ENCODE results near the gene SPNS3.

DNA sequence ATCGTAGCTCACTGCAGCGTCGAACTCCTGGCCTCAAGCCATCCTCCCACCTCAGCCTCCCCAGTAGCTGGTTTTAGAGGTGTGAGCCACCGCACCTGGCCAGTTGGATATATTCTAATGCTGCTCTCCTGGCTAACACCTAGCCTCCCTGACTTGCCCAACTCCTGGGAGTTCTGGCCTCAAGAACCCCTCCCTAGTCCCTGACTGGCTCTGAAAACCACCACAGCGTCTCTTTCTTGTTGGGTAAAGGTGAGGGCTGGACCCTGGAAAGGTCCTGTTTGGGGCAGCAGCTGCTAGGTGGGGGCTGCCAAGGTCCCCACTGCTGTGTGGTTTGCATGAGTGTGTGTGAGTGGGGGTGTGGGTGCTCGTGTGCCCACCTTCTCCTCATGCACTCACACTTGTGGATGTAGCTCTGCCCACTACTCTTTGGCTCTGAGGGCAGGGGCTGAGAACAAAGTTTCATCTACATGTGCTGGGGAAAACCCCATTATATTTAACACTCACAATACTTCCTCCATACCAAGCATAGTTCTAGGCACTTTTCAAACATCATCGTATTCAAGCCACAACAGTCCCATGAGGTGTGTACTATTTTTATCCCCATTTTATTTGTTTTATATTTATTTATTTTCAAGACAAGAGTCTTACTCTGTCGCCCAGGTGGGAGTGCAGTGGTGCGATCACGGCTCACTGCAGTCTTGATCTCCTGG is 7.1 kb upstream of the SPNS3 start:
- TF ChIP-seq, protein P1, sequence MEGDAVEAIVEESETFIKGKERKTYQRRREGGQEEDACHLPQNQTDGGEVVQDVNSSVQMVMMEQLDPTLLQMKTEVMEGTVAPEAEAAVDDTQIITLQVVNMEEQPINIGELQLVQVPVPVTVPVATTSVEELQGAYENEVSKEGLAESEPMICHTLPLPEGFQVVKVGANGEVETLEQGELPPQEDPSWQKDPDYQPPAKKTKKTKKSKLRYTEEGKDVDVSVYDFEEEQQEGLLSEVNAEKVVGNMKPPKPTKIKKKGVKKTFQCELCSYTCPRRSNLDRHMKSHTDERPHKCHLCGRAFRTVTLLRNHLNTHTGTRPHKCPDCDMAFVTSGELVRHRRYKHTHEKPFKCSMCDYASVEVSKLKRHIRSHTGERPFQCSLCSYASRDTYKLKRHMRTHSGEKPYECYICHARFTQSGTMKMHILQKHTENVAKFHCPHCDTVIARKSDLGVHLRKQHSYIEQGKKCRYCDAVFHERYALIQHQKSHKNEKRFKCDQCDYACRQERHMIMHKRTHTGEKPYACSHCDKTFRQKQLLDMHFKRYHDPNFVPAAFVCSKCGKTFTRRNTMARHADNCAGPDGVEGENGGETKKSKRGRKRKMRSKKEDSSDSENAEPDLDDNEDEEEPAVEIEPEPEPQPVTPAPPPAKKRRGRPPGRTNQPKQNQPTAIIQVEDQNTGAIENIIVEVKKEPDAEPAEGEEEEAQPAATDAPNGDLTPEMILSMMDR (conservative IDR thresholded peaks at IDR 0.05; ENCODE audit: low read depth, low read length), result no peak
- no peak for TF ChIP-seq POLR2A (IDR thresholded peaks at IDR 0.05; ENCODE audit: low read depth, low read length)
- TF ChIP-seq RAD21 (IDR thresholded peaks at IDR 0.05; ENCODE audit: low read length), result no peak
- no peak for TF ChIP-seq CEBPB (IDR thresholded peaks at IDR 0.05; ENCODE audit: low read depth, low read length)
- TF ChIP-seq NFE2L2 (IDR thresholded peaks at IDR 0.05; ENCODE audit: low read depth, low read length), result no peak
- no peak for TF ChIP-seq RFX5 (IDR thresholded peaks at IDR 0.05; ENCODE audit: low read depth, low read length)
- no peak for TF ChIP-seq BHLHE40 (IDR thresholded peaks at IDR 0.05; ENCODE audit: low read depth, low read length)
- TF ChIP-seq MXI1 (IDR thresholded peaks at IDR 0.05; ENCODE audit: borderline replicate concordance, low read depth, low read length), result no peak
- TF ChIP-seq FOS (IDR thresholded peaks at IDR 0.05; ENCODE audit: low read depth, low read length), result no peak
- TF ChIP-seq MAZ (IDR thresholded peaks at IDR 0.05; ENCODE audit: borderline replicate concordance, low read depth, low read length), result no peak
- no peak for TF ChIP-seq SMC3 (IDR thresholded peaks at IDR 0.05; ENCODE audit: low read depth, low read length)
- TF ChIP-seq, protein P2, sequence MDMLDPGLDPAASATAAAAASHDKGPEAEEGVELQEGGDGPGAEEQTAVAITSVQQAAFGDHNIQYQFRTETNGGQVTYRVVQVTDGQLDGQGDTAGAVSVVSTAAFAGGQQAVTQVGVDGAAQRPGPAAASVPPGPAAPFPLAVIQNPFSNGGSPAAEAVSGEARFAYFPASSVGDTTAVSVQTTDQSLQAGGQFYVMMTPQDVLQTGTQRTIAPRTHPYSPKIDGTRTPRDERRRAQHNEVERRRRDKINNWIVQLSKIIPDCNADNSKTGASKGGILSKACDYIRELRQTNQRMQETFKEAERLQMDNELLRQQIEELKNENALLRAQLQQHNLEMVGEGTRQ (IDR thresholded peaks at IDR 0.05; ENCODE audit: low read depth, low read length), result no peak
- no peak for TF ChIP-seq RCOR1 (IDR thresholded peaks at IDR 0.05; ENCODE audit: insufficient replicate concordance, low read length)
- TF ChIP-seq, protein P3, sequence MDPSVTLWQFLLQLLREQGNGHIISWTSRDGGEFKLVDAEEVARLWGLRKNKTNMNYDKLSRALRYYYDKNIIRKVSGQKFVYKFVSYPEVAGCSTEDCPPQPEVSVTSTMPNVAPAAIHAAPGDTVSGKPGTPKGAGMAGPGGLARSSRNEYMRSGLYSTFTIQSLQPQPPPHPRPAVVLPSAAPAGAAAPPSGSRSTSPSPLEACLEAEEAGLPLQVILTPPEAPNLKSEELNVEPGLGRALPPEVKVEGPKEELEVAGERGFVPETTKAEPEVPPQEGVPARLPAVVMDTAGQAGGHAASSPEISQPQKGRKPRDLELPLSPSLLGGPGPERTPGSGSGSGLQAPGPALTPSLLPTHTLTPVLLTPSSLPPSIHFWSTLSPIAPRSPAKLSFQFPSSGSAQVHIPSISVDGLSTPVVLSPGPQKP (IDR thresholded peaks at IDR 0.05; ENCODE audit: borderline replicate concordance, low read depth, low read length), result no peak

Data from IMR-90 (cell line).